Posterior vena cava (tissue), 2 donors: Measurements from ENCODE around the gene DCDC2C. TPM values are rescaled to one million over a fixed set of nuclear protein-coding genes. Genes with fewer than 3 reads are reported as not detected.

ENCODE experiments used
- DNase-seq: peaks from one replicate; pipeline ENCODE4 v3.0.0-alpha.2; 2020; ENCODE audit warnings: low spot score
- intact Hi-C, 2 donors: fragments of 100-400 bp; cut with DNase I; formaldehyde crosslinking; loops; one replicate each; pipeline versions ENCODE4 v1.14.1 to v1.14.2; 2022 to 2023
- total RNA-seq, 2 donors: library from RNA; stranded (reverse); fragmentation: NEBNext Ultra II Directional; extraction: Animal tissue kit (Norgen Biotek cat#: 25700); gene quantifications; one replicate each; pipeline ENCODE4 v1.2.1, GENCODE V29; 2021
- donor health status: DM: yes; HTN: yes; CAD: no.
- donor health status: DM: yes; HTN: yes; CAD: no.

Gene DCDC2C
- total RNA-seq, 2 donors from 2014 or later, result not detected

GRCh38 chr2:3704692-3705091 lies 1.3 kb downstream of the DCDC2C start:
- DNase-seq, result no peak
- intact Hi-C loops, result loop anchor here in 1 of 2 donors (1.0 kb wide), 1 partner anchor 49 kb away; no protein-coding TSS in a partner anchor

GRCh38 chr2:3705782-3706181 lies 2.4 kb downstream of the DCDC2C start:
- DNase-seq, result no peak
- intact Hi-C loops, result loop anchor here in 1 of 2 donors (1.0 kb wide), 1 partner anchor 48 kb away; no protein-coding TSS in a partner anchor

DNA sequence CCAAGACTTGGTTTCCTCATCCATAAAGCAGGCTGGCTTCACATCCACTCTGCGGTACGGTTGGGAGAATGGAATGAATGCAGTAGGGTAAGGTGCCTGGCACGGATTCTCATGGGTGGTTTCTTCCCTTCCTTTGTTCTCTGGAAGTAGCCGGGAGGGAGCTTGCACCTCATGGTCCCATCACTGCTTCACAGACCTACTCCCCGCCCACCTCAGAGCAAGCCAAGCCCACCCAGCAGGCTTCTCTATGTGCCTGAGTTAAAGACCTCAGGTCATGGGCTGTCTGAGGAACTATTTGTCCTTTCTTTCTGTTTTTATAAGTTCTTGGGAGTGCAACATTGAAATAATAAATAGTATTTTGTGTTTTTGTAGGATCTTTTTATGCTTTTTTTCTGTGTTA lies 3.5 kb downstream of the DCDC2C start:
- DNase-seq, result no peak
- intact Hi-C loops, result no loop called here

- intact Hi-C loops, result no loop called here
- no peak for DNase-seq
Measured at GRCh38 chr2:3708576-3708975, 5.2 kb downstream of the DCDC2C start.

GRCh38 chr2:3709225-3709624 lies 5.8 kb downstream of the DCDC2C start:
- no peak for DNase-seq
- intact Hi-C loops, result no loop called here

GRCh38 chr2:3712424-3712823 lies 9.0 kb downstream of the DCDC2C start:
- intact Hi-C loops, result no loop called here
- DNase-seq, result no peak

DNA sequence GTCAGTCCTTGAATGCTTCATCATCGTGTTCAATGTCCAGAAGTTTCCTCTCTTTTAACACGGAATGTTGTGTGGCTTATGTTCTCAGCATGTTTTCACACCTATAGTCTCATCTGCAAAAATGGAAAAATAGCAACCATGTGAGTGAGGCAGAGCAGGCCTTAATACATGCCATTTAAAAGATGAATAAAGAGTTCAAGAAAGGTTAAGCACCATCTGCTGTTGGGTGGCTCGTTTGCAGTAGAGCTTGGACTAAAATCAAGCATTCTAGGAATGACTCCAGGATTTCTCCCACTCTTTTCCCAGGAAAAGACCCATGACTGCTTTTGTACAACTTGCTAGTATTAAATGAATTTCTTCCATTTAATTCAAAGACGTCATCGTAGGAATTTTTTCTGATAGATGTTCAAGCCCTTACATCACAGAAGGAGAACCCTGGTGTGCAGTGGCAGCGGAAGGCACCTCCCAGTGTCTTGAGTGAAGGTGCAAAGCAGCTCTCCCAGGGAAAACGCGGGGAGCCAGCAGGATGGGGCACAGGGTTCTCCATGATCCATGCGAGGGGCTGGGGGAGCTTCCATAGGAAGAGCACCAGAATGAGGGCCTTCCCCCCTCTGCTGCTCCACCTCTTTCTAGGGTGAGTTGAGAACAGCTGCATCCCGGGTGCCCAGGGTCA lies 9.6 kb downstream of the DCDC2C start:
- no peak for DNase-seq
- intact Hi-C loops, result no loop called here

GRCh38 chr2:3718679-3719078 lies 15.3 kb downstream of the DCDC2C start:
- intact Hi-C loops, result no loop called here
- no peak for DNase-seq

DNA sequence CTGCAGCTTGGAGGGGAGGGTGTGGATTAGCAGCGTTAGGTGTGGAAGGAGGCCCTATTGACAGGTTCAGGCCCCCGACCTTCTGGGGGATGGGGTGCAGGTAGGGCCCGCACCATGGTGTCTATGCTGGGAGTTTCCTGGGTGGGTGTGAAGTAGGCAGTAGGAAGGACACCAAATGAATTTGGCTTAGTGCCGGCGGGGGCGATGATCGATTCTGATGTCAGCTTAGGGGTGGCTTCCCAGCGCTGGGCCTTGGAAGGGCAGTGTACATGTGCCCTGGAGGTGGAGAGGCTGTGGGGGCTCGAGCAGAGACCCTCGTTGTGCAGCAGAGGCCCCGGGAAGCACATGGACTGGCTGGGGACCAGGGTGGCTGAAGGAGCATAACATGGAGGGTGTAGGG lies 21.6 kb downstream of the DCDC2C start:
- no peak for DNase-seq
- intact Hi-C loops, result no loop called here

- no peak for DNase-seq
- intact Hi-C loops, result no loop called here
Measured at GRCh38 chr2:3725458-3726250, 22.3 kb downstream of the DCDC2C start.

DNA sequence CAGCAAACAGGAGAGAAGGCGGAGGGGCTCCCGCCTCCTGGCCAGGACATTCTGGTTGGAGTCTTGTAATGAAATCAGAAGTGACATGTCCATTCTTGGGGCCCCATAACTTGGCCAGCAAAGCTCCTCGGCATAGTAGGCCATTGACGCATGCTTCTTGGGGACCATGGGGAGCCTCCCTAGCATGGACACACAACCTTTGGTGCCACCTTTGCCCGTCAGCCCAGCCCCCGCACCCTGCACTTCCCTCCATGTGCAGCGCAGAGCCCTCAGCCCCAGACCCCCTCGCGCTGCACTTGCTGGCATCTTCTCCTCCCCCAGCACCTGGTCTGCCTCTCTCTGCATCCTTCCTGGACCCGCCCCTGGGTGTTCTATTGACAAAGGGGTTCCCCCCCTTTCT lies 23.1 kb downstream of the DCDC2C start:
- intact Hi-C loops, result no loop called here
- DNase-seq, result no peak

GRCh38 chr2:3727397-3728045 lies 24.1 kb downstream of the DCDC2C start:
- DNase-seq, result no peak
- intact Hi-C loops, result no loop called here

DNA sequence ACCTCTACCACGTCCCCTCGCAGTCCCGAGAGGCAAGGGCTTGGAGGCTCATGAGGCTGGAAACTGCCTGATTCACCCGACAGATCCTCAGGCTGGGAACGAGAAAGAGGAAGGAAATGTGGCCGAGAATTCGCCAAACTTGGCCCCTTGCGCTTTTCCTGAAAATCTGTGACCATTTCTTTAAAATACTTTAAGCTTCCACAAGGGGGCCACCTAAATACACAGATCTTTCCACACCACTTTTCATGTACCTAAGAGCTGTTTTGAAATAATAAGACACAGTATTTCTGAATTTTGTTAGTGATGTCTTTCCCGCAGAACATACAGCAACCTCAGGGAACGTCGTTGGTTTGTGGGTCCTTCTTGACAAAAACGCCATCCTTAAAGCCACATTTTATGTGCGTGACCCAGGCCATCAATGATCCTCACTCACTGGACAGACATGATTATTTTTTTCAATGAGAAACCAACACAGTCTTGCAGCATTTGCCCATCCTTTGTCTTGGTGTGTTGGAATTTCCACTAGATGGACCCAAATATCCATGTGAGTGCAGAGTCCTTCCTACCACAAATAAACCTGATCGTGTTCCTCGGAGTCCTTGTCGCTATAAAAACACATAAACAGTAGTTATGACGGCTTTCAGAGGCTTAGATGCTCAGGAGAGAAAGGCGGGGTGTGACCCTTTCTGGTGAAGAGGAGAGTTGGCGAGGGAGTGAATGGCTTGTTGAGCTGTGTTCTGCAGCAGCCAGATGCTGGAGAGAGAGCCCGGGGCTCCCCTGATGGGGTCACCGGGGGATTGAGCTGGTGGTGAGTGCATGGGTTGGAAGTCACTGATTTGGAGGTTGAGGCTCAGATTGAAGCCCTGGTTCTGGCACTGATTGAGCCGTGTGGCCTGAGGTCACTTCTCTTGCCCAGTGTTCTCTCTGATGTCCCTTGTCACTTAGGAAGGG lies 25.0 kb downstream of the DCDC2C start:
- intact Hi-C loops, result no loop called here
- DNase-seq, result no peak

- no peak for DNase-seq
- intact Hi-C loops, result no loop called here
Measured at GRCh38 chr2:3729055-3729448, 25.7 kb downstream of the DCDC2C start.

GRCh38 chr2:3729786-3730185 lies 26.4 kb downstream of the DCDC2C start:
- intact Hi-C loops, result no loop called here
- DNase-seq, result no peak

DNA sequence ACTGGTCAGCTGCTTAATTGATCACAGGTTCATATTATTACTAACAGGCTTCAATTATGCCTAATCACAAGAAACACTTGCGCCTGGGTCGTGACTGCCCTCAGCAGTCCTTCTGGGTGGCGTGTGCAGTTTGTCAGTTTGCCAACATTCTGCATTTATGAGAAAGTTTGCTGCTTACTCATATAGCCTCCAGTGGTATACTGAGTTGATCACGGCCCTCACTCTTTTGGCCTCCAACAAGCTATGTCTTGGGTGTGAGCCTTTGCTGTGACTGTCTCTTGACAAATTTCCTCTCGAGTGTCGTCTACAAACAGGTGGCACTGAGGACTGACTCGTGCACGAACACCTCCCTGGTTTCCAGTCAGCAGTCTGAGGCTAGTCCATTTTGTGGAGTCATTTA lies 27.3 kb downstream of the DCDC2C start:
- no peak for DNase-seq
- intact Hi-C loops, result no loop called here

DNA sequence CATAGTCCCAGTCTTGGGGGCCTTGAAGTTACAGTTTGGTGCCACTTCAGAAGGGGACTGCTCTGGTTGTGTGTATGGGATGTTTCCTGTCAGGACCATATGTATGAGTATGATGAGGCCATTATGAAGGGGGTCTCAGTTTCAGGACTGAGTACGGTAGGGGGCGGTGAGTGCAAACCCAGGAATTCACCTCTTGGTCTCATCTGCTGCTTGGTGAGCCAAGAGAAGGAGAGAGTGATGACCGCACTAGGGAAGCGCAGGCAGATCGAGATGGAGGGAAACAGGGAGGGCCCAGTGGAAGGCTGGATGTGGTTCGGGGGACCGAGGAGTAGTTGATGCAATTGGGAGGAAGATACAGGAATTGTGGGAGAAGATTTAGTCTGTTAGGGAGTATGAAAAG lies 28.5 kb downstream of the DCDC2C start:
- intact Hi-C loops, result no loop called here
- DNase-seq, result no peak

DNA sequence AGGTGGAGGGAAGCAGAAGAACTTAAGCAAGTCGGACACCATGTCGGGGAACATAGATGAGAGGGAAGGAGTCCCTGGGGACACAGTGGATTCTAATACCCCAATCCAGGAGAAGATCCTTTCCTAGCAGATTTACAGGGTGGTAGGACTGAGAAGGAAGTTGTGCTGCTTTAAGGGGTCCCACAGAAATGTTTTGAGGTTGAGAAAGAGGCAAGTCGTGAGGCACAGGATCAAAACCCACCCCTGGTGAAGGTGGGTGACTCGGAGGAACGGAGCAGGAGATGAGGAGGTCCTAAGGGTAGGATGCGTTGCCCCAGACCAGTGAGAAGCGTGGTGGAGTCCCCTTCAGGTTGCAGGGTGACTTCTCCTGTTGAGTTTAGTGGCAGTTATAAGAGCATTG lies 32.7 kb downstream of the DCDC2C start:
- DNase-seq, result no peak
- intact Hi-C loops, result no loop called here

- intact Hi-C loops, result no loop called here
- no peak for DNase-seq
Measured at GRCh38 chr2:3737128-3737527, 33.8 kb downstream of the DCDC2C start.
